HEK293T (cell line): ENCODE measurements around the gene WNT9B.
A peak's percentile ranks its signal among the peaks of the same experiment; 100 is the strongest.

Experiments used
- CTCF ChIA-PET: fragments of 350-600 bp; formaldehyde crosslinking; extraction: SDS; loops from one replicate; lab custom pipeline; 2021; ENCODE audit warnings: antibody characterized with exemption, inconsistent platforms; lab: Yijun Ruan, JAX
- POLR2A ChIA-PET: fragments of 350-600 bp; formaldehyde crosslinking; extraction: SDS; loops from one replicate; lab custom pipeline; 2020; ENCODE audit warnings: antibody characterized with exemption, inconsistent platforms; lab: Yijun Ruan, JAX
- DNase-seq: peaks from one replicate; pipeline ENCODE4 v3.0.0; 2012; ENCODE audit warnings: mixed read lengths; ENCODE audit errors: extremely low spot score
- ARNT ChIP-seq: fragments of 450-650 bp; IDR thresholded peaks from 2 replicates; pipeline ENCODE4 v1.6.1; 2017; ENCODE audit warnings: mild to moderate bottlenecking
- BHLHE40 ChIP-seq: fragments of 450-650 bp; IDR thresholded peaks from 2 replicates; pipeline ENCODE4 v1.6.1; 2016; ENCODE audit warnings: mild to moderate bottlenecking, moderate library complexity, borderline replicate concordance
- CTBP1 ChIP-seq: fragments of 450-650 bp; IDR thresholded peaks from 2 replicates; pipeline ENCODE4 v1.6.1; 2016; ENCODE audit warnings: borderline replicate concordance
- ELF4 ChIP-seq: fragments of 450-650 bp; IDR thresholded peaks from 2 replicates; pipeline ENCODE4 v1.6.1; 2017; ENCODE audit warnings: antibody characterized with exemption
- FOXA1 ChIP-seq: fragments of 450-650 bp; IDR thresholded peaks from 2 replicates; pipeline ENCODE4 v1.6.1; 2016; ENCODE audit warnings: mild to moderate bottlenecking
- FOXK2 ChIP-seq: fragments of 450-650 bp; IDR thresholded peaks from 2 replicates; pipeline ENCODE4 v1.6.1; 2016; ENCODE audit warnings: mild to moderate bottlenecking
- FOXM1 ChIP-seq: fragments of 450-650 bp; IDR thresholded peaks from 2 replicates; pipeline ENCODE4 v1.6.1; 2017; ENCODE audit warnings: mild to moderate bottlenecking, borderline replicate concordance
- HDGF ChIP-seq: fragments of 450-650 bp; IDR thresholded peaks from 2 replicates; pipeline ENCODE4 v1.6.1; 2017; ENCODE audit warnings: antibody characterized with exemption, borderline replicate concordance
- L3MBTL2 ChIP-seq: fragments of 450-650 bp; conservative IDR thresholded peaks from 2 replicates; pipeline ENCODE4 v1.6.1; 2016; ENCODE audit warnings: mild to moderate bottlenecking
- LEF1 ChIP-seq: fragments of 450-650 bp; IDR thresholded peaks from 2 replicates; pipeline ENCODE4 v1.6.1; 2017; ENCODE audit warnings: mild to moderate bottlenecking, borderline replicate concordance
- NFRKB ChIP-seq: fragments of 450-650 bp; IDR thresholded peaks from 2 replicates; pipeline ENCODE4 v1.6.1; 2016; ENCODE audit warnings: mild to moderate bottlenecking, moderate library complexity
- SP1 ChIP-seq: fragments of 450-650 bp; IDR thresholded peaks from 2 replicates; pipeline ENCODE4 v1.6.1; 2017
- SUZ12 ChIP-seq: fragments of 450-650 bp; IDR thresholded peaks from 2 replicates; pipeline ENCODE4 v1.6.1; 2016; ENCODE audit warnings: mild to moderate bottlenecking
- TARDBP ChIP-seq: fragments of 450-650 bp; IDR thresholded peaks from 2 replicates; pipeline ENCODE4 v1.6.1; 2016
- ZNF384 ChIP-seq: fragments of 450-650 bp; IDR thresholded peaks from 2 replicates; pipeline ENCODE4 v1.6.1; 2016
- TF ChIP-seq, protein P1 (sequence below): fragments of 450-650 bp; IDR thresholded peaks from 2 replicates; pipeline ENCODE4 v1.6.1; 2016

Gene WNT9B

DNA sequence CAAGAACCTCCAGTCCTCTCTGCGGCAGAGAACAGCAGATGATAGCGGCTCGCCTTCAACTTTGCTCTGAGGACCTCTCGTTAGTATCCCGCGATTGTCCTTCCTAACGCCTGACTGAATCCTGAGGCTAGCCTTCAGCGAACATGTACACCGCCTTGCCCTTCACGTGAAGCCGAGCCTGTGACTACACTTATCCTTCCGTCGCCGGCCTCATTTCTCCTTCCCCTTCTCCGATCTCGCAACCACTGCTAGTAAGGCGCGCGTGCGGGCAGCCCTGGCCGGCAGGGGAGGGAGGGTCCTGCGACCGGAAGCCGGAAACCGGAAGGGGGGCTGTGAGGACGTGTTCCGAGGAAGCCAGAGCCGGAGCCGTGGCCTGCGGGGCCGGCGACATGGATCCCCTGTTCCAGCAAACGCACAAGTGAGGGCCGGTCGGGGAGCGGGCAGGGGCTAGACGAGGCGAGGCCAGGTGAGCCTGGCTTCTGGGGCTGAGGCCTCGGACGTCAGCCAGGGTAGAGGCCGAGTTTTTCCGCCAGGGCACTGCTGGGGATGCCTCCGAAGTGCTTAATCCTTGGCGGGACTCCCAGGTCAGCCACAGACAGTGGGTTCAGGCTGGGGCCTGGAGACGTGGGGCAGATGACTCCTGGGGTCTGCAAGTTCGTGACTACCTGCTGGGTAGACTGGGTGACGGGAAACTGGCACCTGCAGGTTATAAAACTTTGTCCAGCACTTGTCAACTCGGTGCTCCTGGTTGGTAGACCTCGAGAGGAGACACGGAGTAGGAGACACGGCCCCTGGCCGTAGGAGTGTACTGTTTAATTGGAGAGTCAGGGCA, 71.6 kb downstream of the WNT9B start, which contains the start of gene GOSR2:
Gene GOSR2, plus strand, starts transcription at position 357 of the 832 bp plus-strand sequence. Its CDS starts 33 bp downstream, at position 390.
- CTCF ChIA-PET, result no interaction called here
- POLR2A ChIA-PET, result no interaction called here
- DNase-seq, result peak; percentile 97
- no peak for TF ChIP-seq ARNT
- TF ChIP-seq FOXM1, result no peak
- no peak for TF ChIP-seq SP1
- TF ChIP-seq, protein P1, sequence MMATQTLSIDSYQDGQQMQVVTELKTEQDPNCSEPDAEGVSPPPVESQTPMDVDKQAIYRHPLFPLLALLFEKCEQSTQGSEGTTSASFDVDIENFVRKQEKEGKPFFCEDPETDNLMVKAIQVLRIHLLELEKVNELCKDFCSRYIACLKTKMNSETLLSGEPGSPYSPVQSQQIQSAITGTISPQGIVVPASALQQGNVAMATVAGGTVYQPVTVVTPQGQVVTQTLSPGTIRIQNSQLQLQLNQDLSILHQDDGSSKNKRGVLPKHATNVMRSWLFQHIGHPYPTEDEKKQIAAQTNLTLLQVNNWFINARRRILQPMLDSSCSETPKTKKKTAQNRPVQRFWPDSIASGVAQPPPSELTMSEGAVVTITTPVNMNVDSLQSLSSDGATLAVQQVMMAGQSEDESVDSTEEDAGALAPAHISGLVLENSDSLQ, result no peak; the same call in 1 of the 2 replicates
- no peak for TF ChIP-seq SUZ12
- TF ChIP-seq TARDBP, result no peak
- peak; percentile 47; the same call in 1 of the 2 replicates for TF ChIP-seq CTBP1
- TF ChIP-seq FOXK2, result no peak
- no peak for TF ChIP-seq LEF1
- no peak for TF ChIP-seq BHLHE40
- peak; percentile 92 for TF ChIP-seq ELF4
- no peak for TF ChIP-seq FOXA1
- TF ChIP-seq ZNF384, result no peak
- TF ChIP-seq NFRKB, result no peak
- no peak for TF ChIP-seq HDGF
- TF ChIP-seq L3MBTL2, result peak; percentile 56; the same call in 1 of the 2 replicates

DNA sequence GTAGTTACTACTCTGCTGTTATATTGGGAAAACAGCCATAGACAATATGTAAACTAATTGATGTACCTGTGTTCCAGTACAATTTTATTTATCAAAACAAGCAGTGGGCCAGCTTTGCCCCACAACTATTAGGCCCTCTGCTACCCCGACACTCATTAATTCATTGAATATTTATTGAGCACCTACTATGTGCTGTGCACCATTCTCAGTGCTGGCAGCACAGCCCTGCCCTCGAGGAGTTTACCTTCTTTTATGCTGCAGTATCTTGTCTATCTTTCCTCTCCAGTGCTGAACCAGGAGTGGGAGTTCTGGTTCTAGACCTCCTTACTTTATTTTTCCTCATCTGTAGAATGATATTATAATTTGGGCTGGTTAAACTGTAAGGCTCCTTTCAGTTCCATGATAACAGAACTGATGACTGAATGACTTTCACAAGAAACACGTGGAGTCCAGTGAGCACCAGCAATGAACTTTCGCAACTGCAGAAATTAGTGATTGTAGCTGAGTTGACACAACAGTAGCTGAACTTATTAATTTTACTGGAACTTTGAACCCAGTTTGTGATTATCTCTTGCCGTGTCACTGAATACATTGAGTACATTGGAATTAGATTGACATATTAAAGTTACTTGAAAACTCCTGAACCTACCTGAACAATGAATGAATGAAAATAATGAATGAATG, 73.9 kb downstream of the WNT9B start:
- POLR2A ChIA-PET, result no interaction called here
- DNase-seq, result no peak

DNA sequence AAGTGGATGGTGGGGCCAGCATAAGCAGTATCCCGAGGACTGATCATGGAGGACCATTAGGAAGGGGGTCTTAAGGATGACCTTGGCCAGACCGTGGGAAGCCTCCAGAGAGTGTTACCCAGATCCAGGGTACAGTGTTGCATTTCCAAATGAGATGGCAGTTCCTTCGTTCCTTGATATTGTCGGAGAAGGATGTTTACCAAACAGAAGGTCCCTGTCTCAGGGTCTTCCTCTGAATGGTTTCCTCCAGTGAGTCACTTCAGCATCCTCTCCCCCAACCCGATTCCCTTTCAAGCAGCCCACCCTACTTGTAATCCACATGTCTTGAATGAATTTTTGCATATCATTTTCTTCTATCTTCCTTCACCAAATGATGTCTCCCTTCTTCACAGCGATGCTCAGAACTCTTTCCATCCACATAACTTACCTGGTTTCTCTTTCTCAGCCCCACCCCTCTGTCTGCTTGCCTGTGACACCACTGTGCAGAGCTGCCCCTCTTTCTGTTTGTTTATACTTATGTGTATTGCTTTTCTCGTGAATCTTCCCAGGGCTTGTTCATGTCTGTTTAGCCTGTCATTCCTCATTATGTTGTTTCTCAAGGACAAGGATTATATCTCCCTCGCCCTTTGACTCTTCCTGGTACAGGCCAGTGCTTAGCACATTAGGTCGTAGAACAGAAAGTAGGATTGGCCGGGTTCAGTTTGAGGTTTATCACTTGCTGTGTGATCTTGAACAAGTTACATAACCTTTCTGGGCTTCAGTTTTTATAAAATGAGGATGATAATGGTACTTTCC, 77.3 kb downstream of the WNT9B start:
- TF ChIP-seq L3MBTL2 (no peak), CTBP1 (no peak), ARNT (no peak), BHLHE40 (no peak), FOXK2 (no peak), TARDBP (no peak)
- TF ChIP-seq, protein P1, result no peak
- CTCF ChIA-PET, result no interaction called here
- DNase-seq, result no peak
- POLR2A ChIA-PET, result no interaction called here

More for the DNA sequence above, 73.9 kb downstream of the WNT9B start:
- TF ChIP-seq ARNT (no peak), CTBP1 (no peak), L3MBTL2 (no peak), ELF4 (no peak), TARDBP (no peak), FOXK2 (no peak), NFRKB (no peak), SP1 (no peak), HDGF (no peak), LEF1 (no peak)
- CTCF ChIA-PET, result no interaction called here

DNA sequence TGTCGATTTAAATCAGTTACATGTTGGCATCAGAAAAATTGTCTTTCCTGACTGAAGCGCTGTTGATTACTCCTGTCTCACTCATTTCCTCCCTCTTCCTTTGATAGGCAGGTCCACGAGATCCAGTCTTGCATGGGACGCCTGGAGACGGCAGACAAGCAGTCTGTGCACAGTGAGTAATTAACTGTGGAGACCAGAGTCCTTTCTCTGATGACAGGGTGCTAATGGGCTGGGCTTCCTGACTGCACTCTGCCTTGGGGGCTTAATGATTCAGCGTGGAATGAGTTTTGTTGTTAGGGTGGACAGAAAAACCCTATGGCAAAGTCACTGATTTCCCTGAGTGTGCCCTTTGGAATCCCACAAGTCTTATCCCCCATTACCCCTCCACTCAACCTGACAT, 78.0 kb downstream of the WNT9B start:
- no peak for DNase-seq
- POLR2A ChIA-PET, result no interaction called here
- TF ChIP-seq CTBP1 (no peak), FOXK2 (no peak), NFRKB (no peak), SUZ12 (no peak), BHLHE40 (no peak), L3MBTL2 (no peak), ELF4 (no peak), SP1 (no peak), FOXM1 (no peak), ZNF384 (no peak), HDGF (no peak)
- CTCF ChIA-PET, result no interaction called here

DNA sequence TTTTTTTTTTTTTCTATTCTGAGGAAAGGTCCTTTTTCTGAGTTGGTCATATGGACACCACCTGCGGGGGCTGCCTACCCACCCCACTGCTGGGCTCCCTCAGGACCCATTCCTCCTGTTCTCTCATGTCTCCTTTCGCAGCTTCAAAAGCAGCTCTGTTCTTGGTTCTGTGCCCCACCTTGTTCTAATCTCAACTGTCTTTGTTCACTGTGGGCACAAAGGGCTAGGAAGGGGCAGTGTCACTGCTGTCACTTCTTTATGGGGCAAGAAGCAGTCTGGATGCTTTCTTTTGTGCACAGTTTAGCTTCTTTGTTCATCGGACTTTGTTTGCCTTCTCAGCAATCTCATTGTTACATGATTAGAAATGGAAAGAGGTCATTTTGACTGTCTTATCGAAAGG, 78.7 kb downstream of the WNT9B start:
- POLR2A ChIA-PET, result no interaction called here
- no peak for DNase-seq
- TF ChIP-seq LEF1 (no peak), CTBP1 (no peak), ELF4 (no peak), SP1 (no peak), ARNT (no peak), FOXA1 (no peak), FOXM1 (no peak), HDGF (no peak)
- TF ChIP-seq, protein P1, result no peak
- CTCF ChIA-PET, result no interaction called here
